K562 (cell line): Measurements from ENCODE around the gene FGD6. TPM values are rescaled to one million over a fixed set of nuclear protein-coding genes. Genes with fewer than 3 reads are reported as not detected.

Source experiments
- ATAC-seq: fragments of 200-7000 bp; cut with Tn5 transposase; 3 replicates; pipeline ENCODE4 v1.9.1; 2020; ENCODE audit warnings: moderate library complexity
- BruUV-seq: library from RNA; stranded (reverse); fragments of 400-500 nt; replicated peaks from 2 replicates; lab custom pipeline; 2021; lab: Mats Ljungman, UMichigan
- CTCF ChIA-PET: fragments of 300-600 bp; formaldehyde crosslinking; extraction: SDS; loops from one replicate; lab custom pipeline; 2021; ENCODE audit warnings: low intra/inter-chr PET ratio; lab: Yijun Ruan, JAX
- POLR2A ChIA-PET: fragments of 300-600, 350-650 bp; sonication (Branson Sonifier 250); formaldehyde crosslinking; extraction: SDS; loops from one replicate; lab custom pipeline; 2021; ENCODE audit warnings: antibody characterized with exemption, inconsistent platforms; lab: Yijun Ruan, JAX
- DNase-seq, 4 experiments: peaks; one replicate each; pipeline versions ENCODE4 v3.0.0 to v3.0.0-alpha.2; 2011 to 2018; ENCODE audit warnings: low spot score in 3 of 4, mixed read lengths in 3 of 4; ENCODE audit errors: extremely low read depth in 1 of 4
- FAIRE-seq: peaks from 2 replicates; lab custom pipeline; 2011; peaks lifted over from hg19 to GRCh38; lab: Jason Lieb, UNC
- H2AFZ ChIP-seq: 2 replicates; pipeline ENCODE4 v1.6.0; 2011; ENCODE audit warnings: low read depth, low read length, control low read depth, inconsistent platforms
- H3K27ac ChIP-seq: fragments of 200-600 bp; 3 replicates; pipeline ENCODE4 v1.8.0; 2011; ENCODE audit warnings: low read depth, mild to moderate bottlenecking, control low read depth, inconsistent platforms, low read length, moderate library complexity, mixed read lengths; ENCODE audit errors: extremely low read depth
- H3K27me3 ChIP-seq, 2 experiments: fragments of 300-600 bp in 1 of 2; 2 replicates in 1 of 2; 3 replicates in 1 of 2; pipeline versions ENCODE4 v1.6.0 to v1.8.0; 2011; ENCODE audit warnings: inconsistent platforms in 2 of 2, low read length in 2 of 2, mild to moderate bottlenecking in 1 of 2, mixed read lengths in 1 of 2, moderate library complexity in 1 of 2; ENCODE audit not compliant: control insufficient read depth in 2 of 2, insufficient read depth in 2 of 2
- H3K36me3 ChIP-seq: fragments of 300-600 bp; 3 replicates; pipeline ENCODE4 v1.8.0; 2011; ENCODE audit warnings: mild to moderate bottlenecking, low read length, inconsistent platforms; ENCODE audit not compliant: control insufficient read depth, insufficient read depth
- H3K4me1 ChIP-seq, 2 experiments: fragments of 200-600 bp in 1 of 2; replicated peaks in 1 of 2; 2 replicates in 1 of 2; 3 replicates in 1 of 2; pipeline versions ENCODE4 v1.5.1 to v1.8.0; 2011; ENCODE audit warnings: inconsistent platforms in 2 of 2, low read length in 2 of 2, mild to moderate bottlenecking in 1 of 2, mixed read lengths in 1 of 2, moderate library complexity in 1 of 2; ENCODE audit not compliant: control insufficient read depth in 2 of 2, insufficient read depth in 2 of 2
- H3K4me2 ChIP-seq: 2 replicates; pipeline ENCODE4 v1.6.1; 2011; ENCODE audit warnings: low read length, control low read depth, inconsistent platforms, mixed read lengths; ENCODE audit not compliant: insufficient read depth
- H3K4me3 ChIP-seq: fragments of 200-600 bp; sonication (generic), shearing (Covaris generic); 2 replicates; pipeline ENCODE4 v1.5.1; 2016; ENCODE audit warnings: control low read depth, inconsistent platforms
- H3K79me2 ChIP-seq: fragments of 200-600 bp; 3 replicates; pipeline ENCODE4 v1.8.0; 2011; ENCODE audit warnings: low read length, inconsistent platforms; ENCODE audit not compliant: control insufficient read depth, insufficient read depth
- H3K9ac ChIP-seq, 2 experiments: 2 replicates each; pipeline versions ENCODE4 v1.6.0 to v1.6.1; 2011; ENCODE audit warnings: low read depth in 2 of 2, low read length in 2 of 2, control low read depth in 1 of 2, inconsistent platforms in 1 of 2, mild to moderate bottlenecking in 1 of 2, mixed read lengths in 1 of 2; ENCODE audit not compliant: insufficient read depth in 1 of 2
- H3K9me1 ChIP-seq: one replicate; pipeline ENCODE4 v1.6.0; 2011; ENCODE audit warnings: inconsistent platforms, mild to moderate bottlenecking, low read length, moderate library complexity; ENCODE audit not compliant: control insufficient read depth, insufficient read depth
- H3K9me3 ChIP-seq: replicated peaks from 2 replicates; pipeline ENCODE4 v1.5.1; 2011; ENCODE audit warnings: low read depth, low read length, inconsistent platforms; ENCODE audit not compliant: control insufficient read depth, insufficient read depth
- H4K20me1 ChIP-seq: replicated peaks from 2 replicates; pipeline ENCODE4 v1.6.1; 2011; ENCODE audit warnings: low read length, inconsistent platforms, mixed read lengths; ENCODE audit not compliant: control insufficient read depth, insufficient read depth
- IFI16 ChIP-seq: fragments of 250-450 bp; sonication (Bioruptor Pico); IDR thresholded peaks from 2 replicates; pipeline ENCODE4 v2.1.2; 2022; ENCODE audit warnings: mild to moderate bottlenecking, inconsistent platforms
- ZFX ChIP-seq: sonication (generic); formaldehyde crosslinking; IDR thresholded peaks from 2 replicates; pipeline ENCODE4 v1.8.0; 2022; ENCODE audit warnings: mild to moderate bottlenecking, missing genetic modification reagents, moderate library complexity
- whole genome bisulfite sequencing: fragments of 100-300 bp; shearing (Covaris generic); methylation state at CpG from one replicate; pipeline ENCODE4 v1.1.6; 2016; ENCODE audit warnings: low coverage, mixed read lengths; ENCODE audit not compliant: insufficient coverage; ENCODE audit errors: missing lambda C conversion rate; 5-methylcytosine and 5-hydroxymethylcytosine counted together
- in situ Hi-C: fragments of 300-500 bp; cut with MboI; formaldehyde crosslinking; loops from 4 replicates; pipeline ENCODE4 v1.15.0; 2018; ENCODE audit warnings: inconsistent platforms, mixed read lengths
- intact Hi-C: fragments of 100-400 bp; cut with micrococcal nuclease; formaldehyde crosslinking; loops from 2 replicates; pipeline ENCODE4 v1.14.2; 2022
- polyA plus RNA-seq, 8 experiments: library from polyadenylated mRNA; depleted of rRNA in 4 of 8; stranded (reverse) in 5 of 8; unstranded in 3 of 8; fragments of >200 nt; fragmentation: Nextera tagmentation in 2 of 8; fragmentation: Illumina TruSeq in 1 of 8; extraction: Ambion mirVana in 2 of 8; extraction: Trizol in 1 of 8; gene quantifications; 2 replicates each; pipeline versions ENCODE4 v1.2.1 to v1.2.3, GENCODE V29; 2011 to 2014; ENCODE audit warnings: inconsistent platforms in 1 of 8, missing spikeins in 1 of 8
- total RNA-seq, 7 experiments: library from RNA; depleted of rRNA in 6 of 7; stranded (reverse); fragments of >200 nt in 6 of 7; fragmentation: Illumina TruSeq in 2 of 7; extraction: Trizol in 2 of 7; gene quantifications; 2 replicates each; pipeline versions ENCODE4 v1.2.1 to v1.2.3, GENCODE V29; 2011 to 2021; ENCODE audit warnings: low replicate concordance in 1 of 7
- TF ChIP-seq, protein P1 (sequence below): fragments of 450-650 bp; IDR thresholded peaks from 2 replicates; pipeline ENCODE4 v1.6.1; 2016; ENCODE audit warnings: antibody characterized with exemption
- TF ChIP-seq, protein P2 (sequence below): fragments of 200-800 bp; sonication (Bioruptor generic); IDR thresholded peaks from 2 replicates; pipeline ENCODE4 v1.6.1; 2016; ENCODE audit warnings: missing genetic modification characterization, missing compliant biosample characterization

The FGD6 gene
- total and polyA plus RNA-seq, 9 of the 15 experiments (the other 6 are each of a cell fraction or from before 2014, with no cell fraction given) = 1.5 to 11.1 (median 5.8) TPM

DNA sequence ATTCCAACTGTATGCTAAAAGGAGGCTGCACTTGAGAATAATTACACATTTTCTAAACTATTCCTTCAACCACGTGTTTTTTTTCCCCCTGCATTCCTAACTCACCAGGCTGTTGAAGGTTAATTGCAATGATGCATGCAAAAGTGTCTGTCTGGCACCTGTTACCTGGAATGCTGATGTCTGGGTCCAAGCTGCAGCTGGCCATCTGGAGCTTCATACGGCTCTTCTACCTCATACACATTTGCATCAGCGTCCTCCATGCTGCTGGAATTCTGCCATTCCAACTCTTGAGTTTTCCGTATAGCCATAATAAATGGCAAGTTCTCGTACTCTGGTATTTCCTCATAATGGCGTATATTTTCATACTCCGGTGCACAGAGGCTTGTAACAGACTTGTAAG, 8.6 kb downstream of the FGD6 start (continued):
- TF ChIP-seq, protein P1, sequence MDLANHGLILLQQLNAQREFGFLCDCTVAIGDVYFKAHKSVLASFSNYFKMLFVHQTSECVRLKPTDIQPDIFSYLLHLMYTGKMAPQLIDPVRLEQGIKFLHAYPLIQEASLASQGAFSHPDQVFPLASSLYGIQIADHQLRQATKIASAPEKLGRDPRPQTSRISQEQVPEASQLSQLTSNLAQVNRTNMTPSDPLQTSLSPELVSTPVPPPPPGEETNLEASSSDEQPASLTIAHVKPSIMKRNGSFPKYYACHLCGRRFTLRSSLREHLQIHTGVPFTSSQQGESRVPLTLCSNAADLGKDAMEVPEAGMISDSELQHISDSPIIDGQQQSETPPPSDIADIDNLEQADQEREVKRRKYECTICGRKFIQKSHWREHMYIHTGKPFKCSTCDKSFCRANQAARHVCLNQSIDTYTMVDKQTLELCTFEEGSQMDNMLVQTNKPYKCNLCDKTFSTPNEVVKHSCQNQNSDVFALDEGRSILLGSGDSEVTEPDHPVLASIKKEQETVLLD = no peak
- no peak for TF ChIP-seq IFI16 (CRISPR knock-in tag)

DNA sequence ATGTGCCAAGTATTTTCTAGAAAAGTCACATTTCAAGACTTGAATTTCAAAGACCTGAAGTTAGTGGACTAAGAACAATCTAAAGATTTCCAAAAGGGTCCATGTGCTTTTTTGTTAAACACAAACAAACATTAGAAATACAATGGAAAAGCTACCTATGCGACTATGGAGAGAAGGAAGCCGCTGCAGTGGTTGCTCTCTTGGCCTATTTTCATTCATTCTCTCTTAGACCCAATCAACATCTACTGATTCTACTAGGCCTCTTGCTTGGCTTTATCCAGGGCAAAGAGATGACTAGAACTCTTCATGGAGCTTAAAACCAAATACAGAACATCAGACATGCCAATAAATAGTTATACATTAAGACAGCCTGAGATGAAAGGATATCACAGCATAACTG, 9.9 kb downstream of the FGD6 start:
- Histone ChIP-seq H3K4me1 (peaks cover 18 to 35% of the 10 kb centered on the region in 2 experiments), H3K4me3 (no peak overlapping the region), H3K4me2 (no peak overlapping the region), H2AFZ (no peak overlapping the region), H3K9me3 (no peaks in the 10 kb centered on the region), H3K9me1 (no peaks in the 10 kb centered on the region), H3K79me2 (peaks cover 36% of the 10 kb centered on the region), H3K36me3 (no peaks in the 10 kb centered on the region; the same call in 2 of the 3 replicates), H3K27ac (peak overlapping the region; percentile 20; the same call in 1 of the 3 replicates), H3K9ac (no peak overlapping the region), H3K27me3 (no peaks in the 10 kb centered on the region), H4K20me1 (no peaks in the 10 kb centered on the region)
- intact Hi-C loops (no loop called here), in situ Hi-C loops (no loop called here)
- ChIA-PET CTCF (no interaction called here), POLR2A (no interaction called here)
- no peak for DNase-seq
- WGBS = 93% methylated on average over 2 of the region's 2 CpGs
- BruUV-seq = no TSS peak
- no peak for ATAC-seq
- TF ChIP-seq, protein P2, sequence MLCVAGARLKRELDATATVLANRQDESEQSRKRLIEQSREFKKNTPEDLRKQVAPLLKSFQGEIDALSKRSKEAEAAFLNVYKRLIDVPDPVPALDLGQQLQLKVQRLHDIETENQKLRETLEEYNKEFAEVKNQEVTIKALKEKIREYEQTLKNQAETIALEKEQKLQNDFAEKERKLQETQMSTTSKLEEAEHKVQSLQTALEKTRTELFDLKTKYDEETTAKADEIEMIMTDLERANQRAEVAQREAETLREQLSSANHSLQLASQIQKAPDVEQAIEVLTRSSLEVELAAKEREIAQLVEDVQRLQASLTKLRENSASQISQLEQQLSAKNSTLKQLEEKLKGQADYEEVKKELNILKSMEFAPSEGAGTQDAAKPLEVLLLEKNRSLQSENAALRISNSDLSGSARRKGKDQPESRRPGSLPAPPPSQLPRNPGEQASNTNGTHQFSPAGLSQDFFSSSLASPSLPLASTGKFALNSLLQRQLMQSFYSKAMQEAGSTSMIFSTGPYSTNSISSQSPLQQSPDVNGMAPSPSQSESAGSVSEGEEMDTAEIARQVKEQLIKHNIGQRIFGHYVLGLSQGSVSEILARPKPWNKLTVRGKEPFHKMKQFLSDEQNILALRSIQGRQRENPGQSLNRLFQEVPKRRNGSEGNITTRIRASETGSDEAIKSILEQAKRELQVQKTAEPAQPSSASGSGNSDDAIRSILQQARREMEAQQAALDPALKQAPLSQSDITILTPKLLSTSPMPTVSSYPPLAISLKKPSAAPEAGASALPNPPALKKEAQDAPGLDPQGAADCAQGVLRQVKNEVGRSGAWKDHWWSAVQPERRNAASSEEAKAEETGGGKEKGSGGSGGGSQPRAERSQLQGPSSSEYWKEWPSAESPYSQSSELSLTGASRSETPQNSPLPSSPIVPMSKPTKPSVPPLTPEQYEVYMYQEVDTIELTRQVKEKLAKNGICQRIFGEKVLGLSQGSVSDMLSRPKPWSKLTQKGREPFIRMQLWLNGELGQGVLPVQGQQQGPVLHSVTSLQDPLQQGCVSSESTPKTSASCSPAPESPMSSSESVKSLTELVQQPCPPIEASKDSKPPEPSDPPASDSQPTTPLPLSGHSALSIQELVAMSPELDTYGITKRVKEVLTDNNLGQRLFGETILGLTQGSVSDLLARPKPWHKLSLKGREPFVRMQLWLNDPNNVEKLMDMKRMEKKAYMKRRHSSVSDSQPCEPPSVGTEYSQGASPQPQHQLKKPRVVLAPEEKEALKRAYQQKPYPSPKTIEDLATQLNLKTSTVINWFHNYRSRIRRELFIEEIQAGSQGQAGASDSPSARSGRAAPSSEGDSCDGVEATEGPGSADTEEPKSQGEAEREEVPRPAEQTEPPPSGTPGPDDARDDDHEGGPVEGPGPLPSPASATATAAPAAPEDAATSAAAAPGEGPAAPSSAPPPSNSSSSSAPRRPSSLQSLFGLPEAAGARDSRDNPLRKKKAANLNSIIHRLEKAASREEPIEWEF (CRISPR knock-in tag) = no peak
- TF ChIP-seq ZFX (CRISPR knock-in tag) = 0 out of 2 replicates have a peak, but pooled peaks have one; percentile 0
- FAIRE-seq = no peak
